Aorta (tissue), 5 donors: ENCODE measurements around the gene CCL2. TPM values are rescaled to one million over a fixed set of nuclear protein-coding genes. Genes with fewer than 3 reads are reported as not detected.

Experiments
- ATAC-seq: fragments of 200-7000 bp; cut with Tn5 transposase; one replicate; pipeline ENCODE4 v1.9.1; 2022; ENCODE audit warnings: moderate library complexity; ENCODE audit not compliant: low FRiP score
- DNase-seq, 2 donors: peaks; one replicate each; pipeline ENCODE4 v3.0.0-alpha.2; 2020
- H3K27ac ChIP-seq, 2 donors: one replicate each; pipeline ENCODE4 v1.5.1; 2013; ENCODE audit warnings: low read length in 2 of 2, mild to moderate bottlenecking in 2 of 2, moderate library complexity in 2 of 2, control low read depth in 1 of 2, inconsistent platforms in 1 of 2, low read depth in 1 of 2
- H3K27me3 ChIP-seq, 2 donors: one replicate each; pipeline ENCODE4 v1.6.1; 2013; ENCODE audit warnings: control low read depth in 1 of 2, low read length in 1 of 2, mild to moderate bottlenecking in 1 of 2, moderate library complexity in 1 of 2; ENCODE audit not compliant: insufficient read depth in 2 of 2, control insufficient read depth in 1 of 2
- H3K36me3 ChIP-seq, 2 donors: one replicate each; pipeline ENCODE4 v1.6.1; 2013; ENCODE audit warnings: control low read depth in 1 of 2, low read length in 1 of 2, mild to moderate bottlenecking in 1 of 2; ENCODE audit not compliant: insufficient read depth in 2 of 2, control insufficient read depth in 1 of 2
- H3K4me1 ChIP-seq, 2 donors: one replicate each; pipeline ENCODE4 v1.6.1; 2013; ENCODE audit warnings: low read length in 2 of 2, control low read depth in 1 of 2, mild to moderate bottlenecking in 1 of 2, moderate library complexity in 1 of 2; ENCODE audit not compliant: insufficient read depth in 2 of 2, control insufficient read depth in 1 of 2
- H3K4me3 ChIP-seq, 2 donors: one replicate each; pipeline ENCODE4 v1.5.1; 2013; ENCODE audit warnings: low read length in 2 of 2, control low read depth in 1 of 2, mild to moderate bottlenecking in 1 of 2
- H3K9me3 ChIP-seq: one replicate; pipeline ENCODE4 v1.6.1; 2013; ENCODE audit warnings: mild to moderate bottlenecking, low read length; ENCODE audit not compliant: control insufficient read depth
- WGBS, 2 donors: extraction: QIAGEN DNeasy Blood & Tissue Kit; methylation state at CpG; one replicate each; pipeline ENCODE4 v1.1.7; 2013; 5-methylcytosine and 5-hydroxymethylcytosine counted together
- intact Hi-C, 2 donors: fragments of 100-400 bp; cut with DNase I; formaldehyde crosslinking; loops; one replicate each; pipeline versions ENCODE4 v1.14.2 to v1.15.0; 2022
- polyA plus RNA-seq, 2 donors: library from polyadenylated mRNA; stranded (reverse); fragments of 200-250 nt; gene quantifications; one replicate each; pipeline ENCODE4 v1.2.3, GENCODE V29; 2013
- total RNA-seq, 2 donors: library from RNA; stranded (reverse); fragmentation: NEBNext Ultra II Directional; extraction: Animal tissue kit (Norgen Biotek cat#: 25700); gene quantifications; one replicate each; pipeline ENCODE4 v1.2.1, GENCODE V29; 2021
- donor health status: healthy with polysubstance abuse.
- donor health status: Bipolar disorder and iron deficiency.
- donor health status: DM: no; HTN: no; CAD: no.
- donor health status: DM: no; HTN: no; CAD: no.
- donor health status: DM: yes; HTN: yes; CAD: no.

The CCL2 gene
- total and polyA plus RNA-seq, 4 donors, result 114 to 553 (median 218) TPM

DNA sequence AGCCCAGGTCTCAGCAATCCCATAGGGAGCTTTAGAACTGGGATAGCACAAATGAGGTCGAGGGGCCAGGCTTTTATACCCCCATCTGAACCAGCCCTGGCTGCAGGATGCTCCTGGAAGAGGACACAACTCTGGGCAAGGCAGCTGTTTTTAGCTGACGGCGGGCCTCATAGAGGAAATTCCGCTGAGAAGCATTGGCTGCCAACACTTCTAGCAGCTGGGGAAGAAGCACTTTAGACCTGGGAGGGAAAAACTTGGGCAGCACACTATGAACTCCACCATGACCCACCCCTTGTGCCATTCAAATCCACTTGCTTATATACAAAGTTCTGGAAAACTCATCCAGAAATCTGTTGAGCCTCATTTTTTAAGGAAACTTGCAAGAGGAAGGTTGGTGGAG, 35.5 kb downstream of the CCL2 start:
- H3K4me1 ChIP-seq, result no peaks in the 10 kb centered on the region
- no peaks in the 10 kb centered on the region for H3K9me3 ChIP-seq
- DNase-seq (no peak), ATAC-seq (no peak)
- H3K36me3 ChIP-seq, result no peaks in the 10 kb centered on the region
- intact Hi-C loops, result no loop called here
- H3K4me3 ChIP-seq, result no peak overlapping the region
- WGBS, 2 donors, result 58 to 63% methylated on average over 4 of the region's 4 CpGs
- H3K27ac ChIP-seq, result no peak overlapping the region
- no peaks in the 10 kb centered on the region for H3K27me3 ChIP-seq

DNA sequence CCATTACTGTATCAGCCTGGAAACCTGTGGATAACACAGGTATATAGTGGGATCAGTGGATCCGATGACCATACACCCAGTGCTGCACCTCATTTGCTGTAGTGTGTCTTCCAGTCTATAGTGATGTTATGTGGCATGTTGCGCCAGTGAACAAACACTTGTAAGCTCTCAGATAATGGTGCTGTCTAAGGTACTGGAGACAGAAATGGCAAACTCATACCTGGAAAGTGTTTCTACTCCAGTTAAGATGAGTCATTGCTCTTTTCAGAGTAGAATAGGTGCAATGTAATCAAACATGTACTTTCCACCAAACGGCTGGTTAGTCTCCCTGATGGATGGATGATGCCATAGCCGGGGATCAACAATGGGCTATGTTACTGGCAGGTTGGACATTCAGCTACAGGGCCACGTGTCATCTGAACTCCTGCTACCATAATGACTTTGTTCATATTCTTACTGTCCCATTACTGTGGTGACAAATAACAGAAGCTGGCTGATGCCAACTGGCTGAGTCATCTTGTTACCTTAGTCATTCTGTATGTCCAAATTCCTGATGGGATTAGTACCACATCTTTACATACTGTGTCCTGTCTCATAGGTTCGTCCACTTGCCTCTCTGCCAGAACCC, 36.8 kb downstream of the CCL2 start:
- H3K4me3 ChIP-seq, result no peak overlapping the region
- DNase-seq (no peak), ATAC-seq (no peak)
- 88 to 90% methylated on average over 6 of the region's 6 CpGs for WGBS, 2 donors
- no peaks in the 10 kb centered on the region for H3K4me1 ChIP-seq
- no peaks in the 10 kb centered on the region for H3K36me3 ChIP-seq
- no peaks in the 10 kb centered on the region for H3K27me3 ChIP-seq
- H3K9me3 ChIP-seq, result no peaks in the 10 kb centered on the region
- intact Hi-C loops, result no loop called here
- no peak overlapping the region for H3K27ac ChIP-seq

DNA sequence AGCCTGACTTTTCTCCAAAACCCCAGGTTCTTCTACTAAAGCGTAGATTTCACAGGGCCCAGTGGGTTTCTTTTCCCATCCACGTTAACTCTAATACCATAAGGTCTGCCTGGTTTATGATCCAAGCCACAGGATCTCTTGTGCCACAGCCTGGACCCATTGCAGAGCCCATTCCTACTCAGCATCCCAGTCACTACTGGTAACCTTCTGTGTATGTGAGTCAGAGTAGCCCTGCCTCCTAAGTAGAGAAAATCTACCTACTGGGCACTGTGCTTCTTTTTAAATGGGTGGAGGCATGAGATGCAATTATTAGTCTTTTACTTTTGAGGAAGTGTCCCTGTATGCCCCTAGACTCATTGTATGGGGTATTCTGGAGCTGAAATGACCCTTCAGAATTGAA, 43.9 kb downstream of the CCL2 start:
- H3K4me3 ChIP-seq, result no peak overlapping the region
- no peaks in the 10 kb centered on the region for H3K4me1 ChIP-seq
- intact Hi-C loops, result no loop called here
- no peak overlapping the region for H3K27ac ChIP-seq
- H3K36me3 ChIP-seq, result no peaks in the 10 kb centered on the region
- 84 to 86% methylated on average over 2 of the region's 2 CpGs for WGBS, 2 donors
- peaks cover 0 to 4% of the 10 kb centered on the region in 2 donors for H3K27me3 ChIP-seq
- DNase-seq (no peak), ATAC-seq (no peak)
- H3K9me3 ChIP-seq, result peaks cover 2% of the 10 kb centered on the region

DNA sequence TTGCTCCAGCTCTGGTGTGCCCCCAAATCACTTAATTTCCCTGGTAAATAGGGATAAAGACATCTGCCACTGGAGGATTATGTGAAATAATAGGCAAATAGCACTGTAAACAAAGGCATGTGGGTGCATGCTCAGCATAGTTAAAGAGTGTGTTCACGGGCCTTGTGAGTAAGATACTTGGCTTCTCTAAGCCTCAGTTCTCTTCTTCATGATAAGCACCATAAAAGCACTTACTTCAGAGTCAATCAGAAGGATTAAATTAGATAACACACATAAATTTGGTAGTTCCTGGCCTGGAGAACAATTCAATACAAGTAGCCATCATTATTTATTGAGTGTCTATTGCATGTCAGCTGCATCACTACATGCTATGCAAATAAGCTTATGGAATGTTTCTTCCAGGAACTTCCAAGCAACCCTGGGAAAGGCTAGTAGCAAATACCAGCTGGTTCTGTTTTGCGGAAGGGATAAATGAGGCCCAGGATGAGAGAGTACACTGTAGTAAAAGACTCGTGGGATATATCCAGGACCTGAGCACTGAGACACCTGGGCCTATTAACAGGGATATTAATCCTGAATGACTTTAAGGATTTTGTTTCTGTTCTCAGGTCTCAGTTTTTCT, 45.0 kb downstream of the CCL2 start:
- ATAC-seq, result no peak
- Histone ChIP-seq H3K4me1 (no peaks in the 10 kb centered on the region), H3K36me3 (no peaks in the 10 kb centered on the region), H3K4me3 (no peak overlapping the region), H3K27ac (no peak overlapping the region), H3K27me3 (peaks cover 0 to 4% of the 10 kb centered on the region in 2 donors), H3K9me3 (peaks cover 2% of the 10 kb centered on the region)
- intact Hi-C loops, result loop anchor here in 1 of 2 donors (5.0 kb wide), 1 partner anchor 48 kb away; no protein-coding TSS in a partner anchor
- no peak for DNase-seq
- 72% methylated on average over 3 of the region's 3 CpGs for WGBS, 2 donors

DNA sequence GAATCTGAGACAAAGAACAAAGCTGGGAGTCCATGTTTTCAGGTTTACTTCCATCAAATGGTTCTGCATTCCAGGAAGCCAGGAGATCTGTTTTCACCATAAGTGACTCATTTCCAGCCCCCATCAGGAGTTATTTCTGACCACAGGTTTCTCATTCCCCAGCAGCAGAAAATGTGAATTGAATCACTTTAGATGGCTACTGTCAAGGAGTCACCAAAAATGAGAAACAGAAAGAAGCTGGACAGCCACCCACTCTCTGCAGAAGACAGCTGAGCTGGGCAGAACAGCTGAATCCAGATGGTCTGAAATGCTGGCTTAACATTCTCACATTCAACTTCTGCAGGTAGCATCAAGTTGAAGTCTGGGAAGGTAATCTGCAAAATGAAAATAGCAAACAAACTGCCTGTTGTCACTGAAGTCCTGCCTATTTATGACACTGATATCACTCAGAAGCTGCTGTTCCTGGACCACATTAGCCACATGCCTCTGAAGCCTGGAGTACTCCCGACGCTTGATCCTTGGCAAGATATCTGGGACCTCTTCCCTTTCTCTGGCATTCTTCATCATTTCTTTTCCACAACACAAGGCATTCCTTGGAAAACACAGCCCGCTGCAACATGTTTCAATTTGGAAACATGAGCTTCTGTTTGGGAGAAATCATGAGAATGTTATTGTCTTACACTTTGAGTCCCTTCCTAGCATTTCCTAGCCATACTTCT, 45.7 kb downstream of the CCL2 start:
- DNase-seq (no peak), ATAC-seq (no peak)
- H3K4me1 ChIP-seq, result no peaks in the 10 kb centered on the region
- H3K36me3 ChIP-seq, result no peaks in the 10 kb centered on the region
- H3K4me3 ChIP-seq, result no peak overlapping the region
- peaks cover 2% of the 10 kb centered on the region for H3K9me3 ChIP-seq
- WGBS, 2 donors, result 70 to 81% methylated on average over 3 of the region's 3 CpGs
- peaks cover 0 to 4% of the 10 kb centered on the region in 2 donors for H3K27me3 ChIP-seq
- no peak overlapping the region for H3K27ac ChIP-seq
- intact Hi-C loops, result loop anchor here in 1 of 2 donors (5.0 kb wide), 1 partner anchor 49 kb away; no protein-coding TSS in a partner anchor

DNA sequence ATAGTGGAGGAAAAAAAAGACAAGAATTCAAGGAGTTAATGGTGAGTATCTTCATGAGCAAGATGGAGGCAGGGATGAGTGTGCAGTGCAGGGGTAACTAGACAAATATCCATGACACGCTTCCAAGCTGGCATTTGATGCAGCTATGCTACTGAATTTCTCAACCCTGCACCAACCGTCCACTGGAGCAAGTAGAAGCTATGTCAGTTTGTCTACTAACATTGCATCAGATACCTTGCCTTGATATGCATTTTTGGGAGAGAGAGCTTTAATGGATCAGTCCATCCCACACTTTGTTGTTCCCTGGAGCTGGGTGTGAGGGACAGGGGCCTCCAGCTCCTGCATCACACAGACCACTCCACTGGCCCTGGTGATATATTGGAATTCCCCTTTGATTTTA, 46.9 kb downstream of the CCL2 start:
- Histone ChIP-seq H3K4me1 (peaks cover 0 to 1% of the 10 kb centered on the region in 2 donors), H3K27me3 (peaks cover 0 to 4% of the 10 kb centered on the region in 2 donors), H3K9me3 (peaks cover 2% of the 10 kb centered on the region), H3K4me3 (no peak overlapping the region), H3K27ac (no peak overlapping the region), H3K36me3 (no peaks in the 10 kb centered on the region)
- WGBS, 2 donors, result 70 to 76% methylated on average over 2 of the region's 2 CpGs
- ATAC-seq, result no peak
- no peak for DNase-seq
- intact Hi-C loops, result loop anchor here in 1 of 2 donors (5.0 kb wide), 1 partner anchor 50 kb away; no protein-coding TSS in a partner anchor

DNA sequence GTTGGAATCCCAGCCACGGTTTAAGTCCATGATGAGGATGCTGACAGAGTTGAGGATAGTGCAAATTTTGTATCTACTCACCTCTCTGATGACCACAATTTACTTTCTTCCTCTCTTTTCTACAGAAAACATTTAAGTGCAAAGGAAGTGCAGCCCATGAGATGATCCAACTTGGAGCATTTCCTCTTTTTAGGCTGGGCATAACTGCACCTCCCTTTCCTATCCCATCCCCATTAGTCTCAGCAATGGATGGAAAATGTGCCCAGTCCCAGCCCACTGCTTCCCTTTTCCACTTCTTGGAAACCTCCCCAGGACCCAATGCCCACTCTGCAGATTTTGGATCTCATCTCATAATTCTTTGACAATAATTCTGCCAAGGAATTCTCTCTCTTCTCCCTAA, 47.6 kb downstream of the CCL2 start:
- H3K4me3 ChIP-seq, result no peak overlapping the region
- peaks cover 2% of the 10 kb centered on the region for H3K9me3 ChIP-seq
- intact Hi-C loops, result loop anchor here in 1 of 2 donors (5.0 kb wide), 1 partner anchor 50 kb away; no protein-coding TSS in a partner anchor
- DNase-seq (no peak), ATAC-seq (no peak)
- H3K4me1 ChIP-seq, result peaks cover 0 to 1% of the 10 kb centered on the region in 2 donors
- 79 to 86% methylated on average over 1 of the region's 1 CpG for WGBS, 2 donors
- H3K27me3 ChIP-seq, result peaks cover 0 to 4% of the 10 kb centered on the region in 2 donors
- H3K27ac ChIP-seq, result no peak overlapping the region
- no peaks in the 10 kb centered on the region for H3K36me3 ChIP-seq

DNA sequence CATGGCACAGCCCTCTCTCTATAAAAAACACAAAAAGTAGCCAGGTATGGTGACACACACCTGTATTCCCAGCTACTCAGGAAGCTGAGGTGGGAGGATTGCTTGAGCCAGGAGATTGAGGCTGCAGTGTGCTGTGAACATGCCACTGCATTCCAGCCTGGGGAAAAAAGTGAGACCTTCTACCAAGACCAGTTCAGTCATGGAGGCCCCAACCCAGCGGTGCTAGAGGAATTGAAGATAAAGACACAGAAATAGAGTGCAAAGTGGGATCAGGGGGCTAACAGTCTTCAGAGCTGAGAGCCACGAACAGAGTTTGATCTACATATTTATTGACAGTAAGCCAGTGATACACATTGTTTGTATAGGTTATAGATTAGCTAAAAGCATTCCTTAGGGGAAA, 48.5 kb downstream of the CCL2 start:
- H3K4me1 ChIP-seq, result peaks cover 0 to 1% of the 10 kb centered on the region in 2 donors
- peaks cover 0 to 2% of the 10 kb centered on the region in 2 donors for H3K27me3 ChIP-seq
- H3K4me3 ChIP-seq, result no peak overlapping the region
- H3K27ac ChIP-seq, result no peak overlapping the region
- intact Hi-C loops, result loop anchor here in 1 of 2 donors (5.0 kb wide), 1 partner anchor 51 kb away; no protein-coding TSS in a partner anchor
- no peak for DNase-seq
- peaks cover under 1% of the 10 kb centered on the region for H3K9me3 ChIP-seq
- H3K36me3 ChIP-seq, result no peaks in the 10 kb centered on the region
- WGBS, 2 donors, result 84 to 91% methylated on average over 2 of the region's 2 CpGs
- no peak for ATAC-seq
